ENCODE data around the gene VANGL2. TPM values are rescaled to one million over a fixed set of nuclear protein-coding genes. Genes with fewer than 3 reads are reported as not detected.

Gene VANGL2
- total RNA-seq, 2 donors from 2014 or later: 3.6 to 7.8 TPM

DNA sequence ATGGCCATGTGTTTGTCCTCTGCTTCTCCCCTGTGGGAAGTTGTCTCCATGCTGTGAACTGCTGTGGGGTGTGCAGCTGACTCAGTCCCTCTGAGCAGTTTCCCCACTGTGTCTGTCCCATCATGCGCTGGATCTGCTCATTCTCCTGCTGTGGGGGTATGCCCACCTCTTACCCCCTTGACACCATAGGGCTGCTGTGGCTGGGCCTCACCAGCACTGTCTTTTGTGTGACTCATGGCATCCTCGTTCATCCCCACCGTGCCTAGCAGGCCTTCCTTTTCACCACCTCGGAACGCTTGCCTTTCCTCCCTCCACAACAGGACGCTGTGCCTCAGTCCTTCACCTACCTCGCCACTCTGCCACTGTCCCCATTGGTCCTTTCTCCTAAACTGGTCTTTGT is 27.3 kb downstream of the VANGL2 start:
- no peaks in the 10 kb centered on the region for H3K27me3 ChIP-seq
- H3K4me3 ChIP-seq: no peak overlapping the region
- DNase-seq (no peak), ATAC-seq (no peak)
- H3K27ac ChIP-seq: no peak overlapping the region
- peaks cover 0 to 3% of the 10 kb centered on the region in 2 donors for H3K36me3 ChIP-seq (replicated peaks in 1 of 2; ENCODE audit: insufficient read depth in 1 of 2, low read depth in 2 of 2)
- H3K4me1 ChIP-seq: peaks cover 13% of the 10 kb centered on the region
- no peaks in the 10 kb centered on the region for H3K9me3 ChIP-seq
- intact Hi-C loops (cut with DNase I): loop anchor here (5.0 kb wide), 1 partner anchor 180 kb away; no protein-coding TSS in a partner anchor
- 79 to 86% methylated on average over 7 of the region's 7 CpGs for WGBS, 2 donors
- TF ChIP-seq POLR2A (IDR thresholded peaks at IDR 0.05): no peak
- TF ChIP-seq, protein P1, sequence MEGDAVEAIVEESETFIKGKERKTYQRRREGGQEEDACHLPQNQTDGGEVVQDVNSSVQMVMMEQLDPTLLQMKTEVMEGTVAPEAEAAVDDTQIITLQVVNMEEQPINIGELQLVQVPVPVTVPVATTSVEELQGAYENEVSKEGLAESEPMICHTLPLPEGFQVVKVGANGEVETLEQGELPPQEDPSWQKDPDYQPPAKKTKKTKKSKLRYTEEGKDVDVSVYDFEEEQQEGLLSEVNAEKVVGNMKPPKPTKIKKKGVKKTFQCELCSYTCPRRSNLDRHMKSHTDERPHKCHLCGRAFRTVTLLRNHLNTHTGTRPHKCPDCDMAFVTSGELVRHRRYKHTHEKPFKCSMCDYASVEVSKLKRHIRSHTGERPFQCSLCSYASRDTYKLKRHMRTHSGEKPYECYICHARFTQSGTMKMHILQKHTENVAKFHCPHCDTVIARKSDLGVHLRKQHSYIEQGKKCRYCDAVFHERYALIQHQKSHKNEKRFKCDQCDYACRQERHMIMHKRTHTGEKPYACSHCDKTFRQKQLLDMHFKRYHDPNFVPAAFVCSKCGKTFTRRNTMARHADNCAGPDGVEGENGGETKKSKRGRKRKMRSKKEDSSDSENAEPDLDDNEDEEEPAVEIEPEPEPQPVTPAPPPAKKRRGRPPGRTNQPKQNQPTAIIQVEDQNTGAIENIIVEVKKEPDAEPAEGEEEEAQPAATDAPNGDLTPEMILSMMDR (IDR thresholded peaks at IDR 0.05): no peak

DNA sequence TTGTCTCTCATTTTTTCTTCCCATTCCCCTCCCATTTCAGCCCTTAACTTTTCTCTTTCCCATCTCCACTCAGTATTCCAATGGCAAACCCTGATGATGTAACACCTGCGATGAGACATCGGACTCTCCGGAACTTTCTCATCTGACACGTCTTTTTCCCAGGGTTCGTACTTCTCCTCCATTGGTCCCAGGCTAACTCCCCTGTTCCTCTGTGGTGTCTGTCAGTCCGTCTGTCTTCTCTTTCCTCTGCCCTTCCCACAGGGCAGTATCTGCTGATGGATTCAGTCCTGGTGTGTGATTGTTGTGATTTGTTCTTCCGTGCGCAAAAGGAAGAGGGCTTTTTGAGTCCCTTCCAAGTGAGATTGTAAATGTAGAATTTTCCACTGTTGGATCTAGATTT is 27.7 kb downstream of the VANGL2 start:
- WGBS, 2 donors: 78 to 83% methylated on average over 8 of the region's 8 CpGs
- no peak overlapping the region for H3K27ac ChIP-seq
- H3K4me3 ChIP-seq: no peak overlapping the region
- H3K9me3 ChIP-seq: no peaks in the 10 kb centered on the region
- H3K27me3 ChIP-seq: no peaks in the 10 kb centered on the region
- TF ChIP-seq, protein P1 (IDR thresholded peaks at IDR 0.05): no peak
- no peak for TF ChIP-seq POLR2A (IDR thresholded peaks at IDR 0.05)
- intact Hi-C loops (cut with DNase I): loop anchor here (5.0 kb wide), 1 partner anchor 179 kb away; no protein-coding TSS in a partner anchor
- peaks cover 13% of the 10 kb centered on the region for H3K4me1 ChIP-seq
- DNase-seq (no peak), ATAC-seq (no peak)
- H3K36me3 ChIP-seq (replicated peaks in 1 of 2; ENCODE audit: insufficient read depth in 1 of 2, low read depth in 2 of 2): peaks cover 0 to 3% of the 10 kb centered on the region in 2 donors

DNA sequence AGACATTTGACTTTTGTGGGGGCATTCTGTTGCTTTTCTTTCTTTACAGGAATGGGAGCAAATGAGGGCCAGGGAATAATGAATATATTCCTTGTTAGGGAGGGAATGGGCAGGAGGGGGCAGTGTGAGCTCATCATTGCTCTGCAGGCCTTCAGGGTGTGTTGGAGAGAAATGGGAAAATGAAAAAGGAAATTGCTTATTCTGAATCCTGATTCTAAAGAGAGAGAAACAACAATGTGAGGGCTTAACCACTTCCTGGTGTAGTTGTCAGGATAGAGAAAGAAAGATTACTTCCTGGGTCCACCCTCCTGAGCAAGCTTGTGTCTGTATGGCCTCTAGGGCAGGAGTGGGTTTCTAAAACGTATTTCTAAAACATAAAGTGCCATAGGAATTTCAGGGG is 28.3 kb downstream of the VANGL2 start:
- no peaks in the 10 kb centered on the region for H3K27me3 ChIP-seq
- H3K27ac ChIP-seq: peak overlapping the region in 1 of 4 donors; percentile 12
- WGBS, 2 donors: 70 to 74% methylated on average over 1 of the region's 1 CpG
- H3K36me3 ChIP-seq (replicated peaks in 1 of 2; ENCODE audit: insufficient read depth in 1 of 2, low read depth in 2 of 2): peaks cover 0 to 3% of the 10 kb centered on the region in 2 donors
- intact Hi-C loops (cut with DNase I): loop anchor here (5.0 kb wide), 1 partner anchor 179 kb away; no protein-coding TSS in a partner anchor
- H3K9me3 ChIP-seq: no peaks in the 10 kb centered on the region
- peaks cover 13% of the 10 kb centered on the region for H3K4me1 ChIP-seq
- TF ChIP-seq POLR2A (IDR thresholded peaks at IDR 0.05): no peak
- TF ChIP-seq, protein P1 (IDR thresholded peaks at IDR 0.05): peak in 6 of 7 experiments; percentile 49 to 92 (median 88)
- H3K4me3 ChIP-seq: no peak overlapping the region
- DNase-seq: peak; percentile 68 to 79 (median 77)
- ATAC-seq: peak; percentile 89

DNA sequence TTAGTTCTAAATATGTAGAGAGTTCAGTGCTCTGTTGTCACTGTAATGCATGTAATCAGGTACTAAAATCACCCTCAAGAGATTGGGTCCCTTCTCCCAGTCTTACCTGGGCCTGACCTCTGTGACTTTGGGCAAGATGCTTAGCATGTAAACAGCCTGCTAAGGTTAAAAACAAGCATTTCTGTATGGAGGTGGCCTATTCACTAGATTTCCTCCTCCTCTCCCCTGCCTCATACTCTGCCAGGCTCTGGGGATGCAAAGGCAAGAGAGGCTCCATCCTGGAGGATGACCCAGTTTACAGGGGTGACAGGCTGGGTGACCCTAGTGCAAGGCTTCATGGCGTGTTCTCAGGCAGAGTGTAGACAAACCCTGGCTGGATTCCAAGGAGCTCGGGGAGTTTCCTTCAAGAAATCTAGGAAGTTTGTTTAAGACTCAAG is 28.8 kb downstream of the VANGL2 start:
- Histone ChIP-seq H3K4me3 (no peak overlapping the region), H3K36me3 (replicated peaks in 1 of 2; ENCODE audit: insufficient read depth in 1 of 2, low read depth in 2 of 2) (peaks cover 0 to 3% of the 10 kb centered on the region in 2 donors), H3K9me3 (no peaks in the 10 kb centered on the region), H3K4me1 (peaks cover 13% of the 10 kb centered on the region), H3K27me3 (no peaks in the 10 kb centered on the region), H3K27ac (peak overlapping the region in 1 of 4 donors; percentile 41)
- intact Hi-C loops (cut with DNase I): loop anchor here (5.0 kb wide), 1 partner anchor 178 kb away; no protein-coding TSS in a partner anchor
- TF ChIP-seq POLR2A (IDR thresholded peaks at IDR 0.05): no peak
- TF ChIP-seq, protein P1 (IDR thresholded peaks at IDR 0.05): no peak
- DNase-seq: peak in 3 of 4 donors; percentile 19 to 21 (median 21)
- no peak for ATAC-seq
- WGBS, 2 donors: 9 to 34% methylated on average over 2 of the region's 2 CpGs
